ENCODE measurements around the gene GPR179.
A peak's percentile ranks its signal among the peaks of the same experiment; 100 is the strongest.

GPR179 gene

DNA sequence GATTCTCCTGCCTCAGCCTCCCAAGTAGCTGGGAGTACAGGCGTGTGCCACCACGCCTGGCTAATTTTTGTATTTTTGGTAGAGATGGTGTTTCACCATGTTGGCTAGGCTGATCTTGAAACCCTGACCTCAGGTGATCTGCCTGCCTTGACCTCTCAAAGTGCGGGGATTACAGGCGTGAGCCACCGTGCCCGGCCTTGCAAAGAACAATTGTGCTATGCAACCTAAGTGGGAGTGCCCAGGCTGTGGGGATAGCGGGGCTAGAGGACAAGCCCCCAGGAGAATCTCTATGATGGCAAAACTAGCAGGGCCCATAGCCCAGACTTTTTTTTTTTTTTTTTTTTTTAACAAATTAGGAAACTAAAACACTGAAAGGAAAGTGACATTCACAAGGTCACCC is 2.0 kb upstream of the GPR179 start:
- DNase-seq: no peak

DNA sequence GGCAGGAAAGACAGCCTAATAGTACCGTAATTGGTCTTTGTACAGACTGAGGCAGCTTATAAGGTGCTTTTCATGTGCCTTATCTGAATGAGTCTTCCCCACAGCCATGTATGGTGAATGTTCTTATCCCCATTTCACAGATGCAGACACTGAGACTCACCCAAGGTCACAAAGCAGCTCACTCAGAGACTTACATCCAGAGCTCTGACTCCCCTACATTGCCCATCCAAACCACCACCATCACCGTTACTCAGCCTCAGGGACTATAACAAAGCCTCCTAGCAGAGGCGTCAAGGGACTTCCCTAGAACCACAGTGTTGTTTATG is 627 bp upstream of the GPR179 start:
- DNase-seq: no peak

DNA sequence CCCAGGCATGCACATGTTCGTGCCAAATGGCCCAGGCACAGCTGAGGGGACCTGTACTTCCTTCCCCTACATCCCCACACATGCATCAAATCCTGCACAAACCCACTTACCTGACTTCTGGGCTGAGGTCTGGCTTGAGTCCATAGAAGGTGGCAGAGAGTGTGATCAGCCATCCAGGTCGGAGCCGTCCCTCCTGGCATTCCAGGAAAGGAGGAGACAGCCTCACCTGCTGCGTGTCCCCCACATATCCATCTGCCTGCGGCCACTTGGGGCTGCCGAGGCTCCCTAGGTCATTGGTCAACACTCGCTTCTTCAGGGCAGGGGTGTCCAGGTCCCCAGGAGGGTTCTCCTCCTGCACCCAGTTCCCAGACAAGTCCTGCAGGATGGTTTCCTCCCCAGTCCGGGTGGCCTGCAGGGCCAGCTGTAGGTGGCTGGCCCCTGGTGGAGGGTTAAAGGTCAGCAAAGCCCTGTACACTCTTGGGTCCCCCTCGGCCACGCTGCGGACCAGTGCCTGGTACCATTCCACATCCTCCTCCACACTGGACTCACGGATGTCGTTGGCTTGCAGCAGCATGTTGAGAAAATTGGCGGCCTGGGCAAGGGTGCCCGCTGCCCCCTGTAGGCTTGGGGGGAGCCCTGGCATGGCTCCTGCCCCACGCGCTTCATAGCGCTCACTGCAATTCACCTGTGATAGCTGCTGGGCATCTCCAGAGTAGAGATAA is 709 bp downstream of the GPR179 start:
- no peak for DNase-seq

DNA sequence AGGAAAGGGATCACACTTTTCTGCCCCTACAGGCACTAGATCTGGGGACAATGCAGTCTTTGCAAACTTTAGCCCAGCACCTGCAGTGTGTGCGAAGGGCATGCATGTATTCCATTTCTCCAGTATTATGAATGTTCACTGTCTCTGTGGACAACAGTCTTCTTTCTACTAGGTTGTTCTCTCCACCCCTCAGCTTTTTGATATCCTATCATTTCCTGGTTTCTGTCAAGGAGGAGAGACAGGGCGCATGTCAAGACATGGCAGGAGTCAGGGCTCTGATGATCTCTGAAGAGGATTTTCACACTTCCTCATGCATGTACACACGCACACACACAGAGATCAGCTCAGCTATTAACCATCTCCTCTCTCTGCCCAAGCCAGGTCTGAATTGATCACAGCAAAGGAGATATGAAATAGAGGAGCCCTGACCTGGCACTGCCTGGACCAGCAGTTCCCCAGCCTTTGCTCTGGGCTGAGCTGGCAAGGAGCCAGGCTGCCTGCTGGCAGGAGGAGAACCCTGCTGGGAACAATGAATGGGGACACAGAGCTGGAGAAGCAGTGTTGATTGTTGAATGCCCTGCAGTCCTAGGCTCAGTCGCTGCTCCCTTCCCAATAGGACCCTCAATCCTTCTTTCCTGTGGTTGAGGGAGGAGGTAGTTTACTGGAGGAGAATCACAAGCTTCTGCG is 2.6 kb downstream of the GPR179 start:
- peak; percentile 29 for DNase-seq

DNA sequence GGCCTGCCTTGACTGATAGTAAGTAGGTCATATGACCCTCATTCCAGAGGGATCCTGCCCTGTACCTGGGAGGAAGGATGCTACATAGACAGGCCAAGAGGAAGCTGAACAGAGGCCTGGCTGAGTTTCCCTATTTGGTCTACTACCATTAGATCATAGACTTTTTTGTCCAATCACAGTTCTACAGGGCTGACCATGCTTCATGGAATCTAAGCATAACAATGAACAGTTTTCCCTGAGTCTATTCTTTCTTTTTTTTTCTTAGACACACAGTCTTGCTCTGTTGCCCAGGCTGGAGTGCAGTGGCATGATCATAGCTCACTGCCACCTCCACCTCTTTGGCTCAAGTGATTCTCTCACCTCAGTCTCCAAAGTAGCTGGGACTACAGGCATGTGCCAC is 3.9 kb downstream of the GPR179 start:
- no peak for DNase-seq

DNA sequence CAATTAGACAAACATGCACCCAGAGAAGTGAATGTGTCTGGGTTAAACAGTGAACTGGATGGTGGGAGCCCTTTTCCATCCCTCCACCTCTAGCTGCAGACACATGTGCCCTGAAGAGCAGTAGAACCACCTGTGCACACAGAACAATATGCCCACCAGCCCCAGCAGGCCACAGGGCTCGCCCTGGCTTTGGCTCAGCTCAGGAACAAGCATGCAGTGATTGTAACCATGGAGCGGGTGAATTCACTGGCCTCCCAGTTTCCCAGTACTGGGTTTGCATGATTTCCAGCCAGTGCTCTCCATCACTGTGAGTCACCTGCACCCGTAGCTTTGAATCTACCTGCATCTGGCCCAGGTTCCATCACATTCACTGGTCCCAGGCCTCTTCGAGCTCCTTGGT is 5.2 kb downstream of the GPR179 start:
- no peak for DNase-seq

DNA sequence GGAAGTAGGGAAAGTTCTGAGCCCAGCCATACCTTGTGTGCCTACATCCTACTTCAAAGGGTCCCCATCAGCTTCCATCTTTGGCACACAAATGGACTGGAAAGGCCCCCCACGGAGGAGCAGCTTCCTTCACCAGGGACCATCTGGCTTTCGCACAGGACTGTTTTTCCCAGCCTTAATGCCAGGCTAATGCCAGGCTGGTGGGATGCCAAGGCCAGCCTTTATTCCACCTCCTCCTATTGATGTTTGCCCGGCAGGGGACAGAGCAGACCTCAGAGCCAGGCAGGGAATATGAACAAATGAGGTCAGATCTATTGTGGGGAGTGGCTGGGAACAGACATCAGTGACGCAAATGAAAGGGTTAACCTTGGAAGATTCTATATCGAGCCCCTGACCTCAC is 5.7 kb downstream of the GPR179 start:
- DNase-seq: no peak

DNA sequence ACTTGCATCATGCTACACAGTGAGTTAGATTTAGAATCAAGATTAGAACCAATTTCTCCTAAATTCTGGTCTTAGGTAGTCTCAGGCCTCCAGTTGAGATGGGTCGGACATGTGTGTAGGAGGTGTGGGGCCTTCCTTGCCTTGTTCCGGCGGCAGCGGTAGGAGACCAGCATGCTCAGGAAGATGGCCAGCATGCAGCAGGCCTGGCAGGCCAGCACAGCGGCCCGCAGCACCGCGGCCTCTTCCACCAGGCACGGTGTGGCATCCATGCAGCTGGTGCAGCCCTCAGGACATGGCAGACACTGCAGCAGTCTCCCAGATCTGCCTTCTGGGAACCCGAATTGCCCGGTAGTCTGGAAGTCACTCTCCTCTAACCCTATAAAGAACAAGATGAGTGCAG is 6.9 kb downstream of the GPR179 start:
- DNase-seq: no peak

DNA sequence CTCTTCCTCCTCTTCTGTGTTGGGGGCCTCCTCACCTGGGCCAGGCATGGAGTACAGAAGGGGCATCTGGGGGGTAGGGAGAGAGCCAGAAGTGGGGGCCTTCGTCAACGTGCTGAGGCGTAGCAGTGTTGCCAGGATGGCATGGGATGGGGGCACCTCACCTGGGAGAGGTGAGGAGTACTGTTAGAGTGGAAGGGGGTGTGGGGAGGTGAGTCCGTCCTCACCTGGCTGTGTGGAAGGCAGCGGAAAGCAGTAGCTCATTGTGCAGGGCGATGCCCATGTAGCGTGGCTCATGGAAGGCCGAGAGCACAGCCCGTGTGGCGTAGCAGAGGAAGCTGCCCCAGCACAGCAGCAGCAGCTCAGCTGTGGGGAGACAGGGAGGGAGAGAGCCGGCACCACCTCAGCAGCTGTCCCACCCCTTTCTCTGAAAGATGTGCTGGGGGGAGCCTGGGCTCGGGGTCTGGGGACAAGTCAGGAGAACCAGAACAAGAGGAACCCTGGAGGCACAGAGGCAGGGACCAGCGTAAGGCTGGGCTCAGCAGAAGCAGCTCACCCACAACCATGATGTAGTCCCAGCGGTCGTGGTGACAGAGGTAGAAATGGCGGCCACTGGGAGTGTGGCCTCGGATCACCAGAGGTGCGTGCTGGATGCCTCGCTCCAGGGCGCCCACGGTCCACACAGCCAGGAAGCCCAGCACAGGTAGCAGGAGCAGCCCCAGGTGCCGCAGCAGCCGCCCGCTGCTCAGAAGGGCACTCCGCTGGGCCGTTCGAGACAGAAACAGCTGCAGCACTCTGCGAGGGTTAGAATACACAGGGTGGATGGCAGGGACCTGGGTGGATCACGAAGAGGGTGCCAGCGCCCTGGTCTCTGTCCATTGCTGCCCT is 9.0 kb downstream of the GPR179 start:
- DNase-seq: no peak

DNA sequence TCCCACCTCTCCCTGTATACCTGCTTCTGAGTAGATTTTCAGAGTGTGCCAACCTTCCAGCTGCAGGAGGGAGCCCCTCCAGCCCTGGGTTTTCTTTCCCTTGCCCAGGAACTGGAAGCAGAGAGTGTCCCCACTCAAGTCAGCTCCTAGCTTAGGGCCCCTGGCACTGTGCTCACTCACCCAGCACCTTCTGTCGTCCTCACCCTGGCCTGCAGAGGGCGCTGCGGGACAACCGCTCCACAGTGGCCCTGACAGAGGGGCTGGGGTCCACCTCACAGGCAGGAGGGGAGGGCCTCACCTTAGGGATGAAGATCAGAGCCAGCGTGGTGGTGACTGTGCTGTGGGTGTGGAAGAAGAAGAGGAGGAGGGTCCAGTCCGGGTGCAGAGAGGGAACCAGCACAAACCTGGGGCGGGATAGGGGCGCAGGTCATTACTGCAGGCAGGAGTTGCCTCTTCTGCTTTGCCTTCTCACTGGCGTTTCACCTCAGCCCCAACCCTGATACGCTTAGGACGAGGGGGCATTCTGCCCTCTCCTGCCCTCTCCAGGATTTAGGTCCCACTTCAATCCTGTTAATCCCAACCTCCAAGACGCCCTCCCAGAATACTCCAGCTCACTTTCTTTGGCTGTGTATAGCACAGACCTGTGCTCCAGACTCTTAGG is 10.0 kb downstream of the GPR179 start:
- peak; percentile 11 for DNase-seq

DNA sequence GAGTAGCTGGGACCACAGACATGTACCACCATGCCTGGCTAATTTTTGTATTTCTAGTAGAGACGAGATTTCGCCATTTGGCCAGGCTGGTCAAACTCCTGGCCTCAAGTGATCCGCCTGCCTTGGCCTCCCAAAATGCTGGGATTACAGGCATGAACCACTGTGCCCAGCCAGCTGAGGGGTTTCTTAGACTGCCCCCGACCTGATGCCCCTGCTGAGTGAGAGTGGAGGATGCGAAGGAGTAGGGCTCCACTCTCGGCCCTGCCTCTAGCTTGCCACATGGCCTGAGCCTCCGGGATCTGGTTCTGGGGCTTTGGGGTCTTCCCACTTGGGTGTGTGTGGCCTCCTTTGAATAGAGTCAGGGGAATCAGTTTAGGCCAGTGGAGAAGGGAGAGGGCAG is 11.0 kb downstream of the GPR179 start:
- DNase-seq: no peak

DNA sequence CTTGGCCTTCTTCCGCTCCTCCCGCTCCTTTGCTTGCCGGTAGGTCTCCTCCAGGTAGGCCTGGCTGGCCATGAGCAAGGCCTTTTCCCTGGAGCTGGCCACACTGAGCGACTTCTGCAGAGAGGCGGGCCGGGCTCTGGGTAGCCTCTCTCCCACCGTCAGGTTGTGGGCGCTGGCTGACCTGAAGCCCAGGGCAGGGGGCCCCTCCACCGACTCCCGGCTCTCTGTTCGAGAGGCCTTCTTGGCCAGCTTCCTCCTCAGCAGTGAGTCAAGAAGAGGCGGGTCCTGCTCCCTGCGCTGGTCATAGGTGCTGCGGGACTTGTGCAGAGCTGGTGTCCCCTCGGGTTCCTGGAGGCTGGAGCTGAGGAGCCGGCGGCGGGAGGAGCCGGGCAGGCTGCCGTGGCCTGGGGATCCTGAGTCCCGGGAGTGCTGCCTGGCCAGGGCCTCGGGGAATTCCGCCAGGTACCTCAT is 12.8 kb downstream of the GPR179 start:
- no peak for DNase-seq

DNA sequence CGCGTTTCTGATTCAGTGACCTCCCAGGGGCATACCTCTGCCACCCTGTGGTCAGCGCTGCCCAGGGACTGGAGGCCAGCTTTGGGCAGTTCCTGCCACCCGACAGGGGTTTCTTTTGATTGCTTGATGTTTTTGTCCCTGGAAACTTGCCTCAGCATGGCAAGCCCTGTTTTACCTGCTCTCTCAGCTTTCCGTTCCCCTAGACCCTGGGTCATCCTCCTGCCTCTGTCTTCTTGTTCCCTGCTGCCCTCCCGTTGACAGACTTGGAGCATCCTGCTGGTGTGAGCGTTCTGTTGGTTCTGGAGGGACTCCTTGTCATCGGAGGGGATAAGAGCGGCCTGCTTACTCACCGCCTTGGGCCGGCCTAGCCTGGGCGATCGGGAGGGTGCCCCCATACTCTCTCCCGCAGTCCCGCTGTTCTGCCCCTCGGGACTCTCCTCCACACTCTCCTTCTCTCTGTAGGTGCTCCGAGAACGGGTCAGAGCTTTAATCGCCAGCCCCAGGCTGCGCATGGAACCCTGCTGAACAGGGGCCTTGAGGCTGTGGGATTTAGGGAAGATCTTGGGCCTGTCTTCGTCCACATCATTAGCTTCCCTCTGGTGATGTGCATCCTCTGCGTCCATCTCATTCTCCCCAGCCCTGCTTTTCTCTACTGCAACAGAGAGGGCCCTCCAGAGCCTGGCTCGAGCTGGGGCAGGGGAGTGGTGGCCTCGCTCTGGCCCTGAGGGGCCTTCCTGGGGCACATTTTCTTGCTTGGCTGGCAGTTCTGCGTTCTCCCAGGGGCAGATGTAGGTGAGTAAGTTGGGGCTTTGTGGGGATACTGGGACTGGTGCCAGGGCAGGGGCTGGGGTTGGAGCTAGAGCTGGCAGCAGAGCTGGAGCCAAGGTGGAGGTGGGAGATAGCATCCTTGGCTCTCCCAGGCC is 13.7 kb downstream of the GPR179 start:
- DNase-seq: no peak

DNA sequence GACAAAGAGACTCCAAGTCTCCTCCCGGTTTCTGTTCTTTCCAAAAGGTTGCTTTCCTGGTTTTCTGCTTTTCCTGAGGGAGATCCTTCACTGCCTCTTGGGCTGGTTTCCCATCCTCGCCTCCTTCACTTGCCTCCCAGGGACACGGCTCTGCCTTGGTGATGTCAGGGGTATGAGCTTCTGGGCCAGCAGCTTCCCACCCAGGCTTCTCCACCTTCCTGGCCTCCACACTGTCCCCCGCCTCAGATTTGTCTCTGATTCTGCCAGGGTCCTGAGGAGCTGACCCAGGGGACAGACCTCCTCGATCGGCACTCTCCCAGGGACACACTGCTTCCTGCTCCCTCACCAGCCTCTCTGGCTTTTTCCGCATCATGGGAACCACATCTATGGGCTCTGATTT is 14.5 kb downstream of the GPR179 start:
- DNase-seq: no peak

DNA sequence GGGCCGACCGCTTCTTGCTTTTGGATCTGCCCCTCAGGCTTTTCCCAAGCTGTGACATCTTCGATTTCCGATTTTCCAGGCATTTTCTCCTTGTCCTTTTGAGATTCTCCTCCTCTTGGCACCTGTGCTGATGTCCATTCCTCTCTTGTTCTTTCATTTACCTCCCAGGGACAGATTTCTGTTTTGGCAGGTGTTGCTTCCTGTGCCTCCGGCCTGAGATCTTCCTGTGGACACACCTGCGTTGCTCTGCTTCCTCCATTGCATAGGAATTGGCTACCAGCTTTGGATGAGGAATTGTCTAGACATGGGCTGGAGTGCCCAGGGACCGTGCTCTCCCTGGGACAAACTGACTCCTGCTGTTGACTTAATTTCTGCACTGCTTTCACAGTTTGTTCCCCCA is 15.1 kb downstream of the GPR179 start:
- no peak for DNase-seq

DNA sequence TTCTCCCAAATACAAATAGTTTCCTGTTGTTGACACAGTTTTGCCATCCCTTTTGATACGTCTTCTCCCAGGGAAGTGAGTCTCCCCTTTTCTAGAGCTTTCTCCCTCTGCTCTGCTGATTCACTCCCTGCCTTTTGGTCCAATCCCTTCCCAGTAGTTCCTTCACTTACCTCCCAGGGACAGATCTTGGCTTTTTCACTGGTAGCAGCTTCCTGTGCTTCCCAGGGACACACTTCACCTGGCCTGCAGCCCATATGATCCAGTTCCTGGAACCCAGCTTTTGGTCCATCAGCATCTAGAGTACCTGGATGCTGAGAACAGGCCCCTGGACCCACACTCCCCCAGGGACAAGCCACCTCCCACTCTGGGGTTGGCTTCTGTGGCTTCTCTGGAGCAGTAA is 15.8 kb downstream of the GPR179 start:
- no peak for DNase-seq

DNA sequence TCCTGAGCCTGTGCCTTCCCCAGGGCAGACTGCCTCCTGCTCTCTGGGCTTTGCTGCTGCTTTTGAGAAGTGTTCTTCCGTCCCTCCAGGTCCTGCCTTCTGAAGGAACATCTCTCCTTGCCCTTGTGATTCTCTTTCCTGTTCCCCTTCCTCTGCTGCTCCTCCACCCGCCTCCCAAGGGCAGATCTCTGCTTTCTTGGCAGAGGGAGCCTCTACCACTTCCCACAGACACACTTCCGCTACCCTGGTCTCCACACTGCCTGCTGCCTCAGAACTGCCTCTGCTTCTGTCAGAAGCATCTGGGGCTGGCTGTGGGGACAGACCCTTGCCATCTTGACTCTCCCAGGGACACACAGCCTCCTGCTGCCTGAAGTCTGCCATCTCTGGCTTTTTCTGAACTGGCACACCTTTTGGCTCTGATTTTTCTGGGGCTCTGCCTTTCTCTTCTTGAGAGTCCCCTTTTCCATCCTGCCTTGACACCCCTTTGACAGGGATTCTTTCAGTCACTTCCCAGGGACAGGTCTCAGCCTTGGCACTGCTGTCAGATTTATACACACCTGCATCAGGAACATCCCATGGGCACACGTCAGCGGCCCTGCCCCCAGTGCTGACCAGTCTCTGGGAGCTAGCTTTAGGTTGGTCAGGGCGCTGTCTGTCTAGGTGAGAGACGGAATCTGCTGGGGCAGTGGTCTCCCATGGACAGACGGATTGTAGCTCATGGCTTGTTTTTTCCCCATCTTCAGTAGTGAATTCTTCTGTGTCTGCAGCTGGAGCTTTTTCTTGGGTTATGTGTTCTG is 16.6 kb downstream of the GPR179 start:
- DNase-seq: peak; percentile 14

DNA sequence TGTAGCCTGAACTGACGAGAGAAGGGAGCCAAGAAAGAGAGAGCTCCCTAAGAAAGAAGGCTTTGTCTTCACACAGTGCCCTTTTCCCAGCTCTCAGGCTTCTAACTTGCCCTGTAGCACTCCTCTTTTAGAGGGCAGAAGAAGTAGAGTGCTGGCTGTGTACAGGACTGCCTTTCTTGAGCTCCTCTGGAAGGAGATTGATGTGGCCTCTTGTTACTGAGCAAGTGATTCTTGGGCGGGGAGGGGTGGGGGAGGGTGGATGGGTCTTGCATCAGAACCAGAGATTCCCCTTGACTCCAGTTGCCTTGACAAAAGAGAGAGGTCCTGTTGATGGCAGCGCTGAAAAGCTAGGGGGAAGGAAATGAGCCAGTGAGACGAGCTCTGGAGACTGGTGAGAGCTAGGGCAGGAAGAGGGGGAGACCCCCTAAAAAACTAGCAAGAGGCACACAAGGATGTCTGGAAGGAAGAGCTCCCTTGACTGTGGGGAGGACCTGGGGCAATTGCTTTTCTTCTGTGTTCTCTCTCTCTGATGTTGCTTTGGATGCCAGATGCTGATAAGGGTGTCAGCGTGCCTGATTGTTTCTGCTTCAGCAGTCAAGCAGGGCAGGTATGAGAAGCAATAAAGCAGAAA is 18.4 kb downstream of the GPR179 start:
- DNase-seq: peak; percentile 17

DNA sequence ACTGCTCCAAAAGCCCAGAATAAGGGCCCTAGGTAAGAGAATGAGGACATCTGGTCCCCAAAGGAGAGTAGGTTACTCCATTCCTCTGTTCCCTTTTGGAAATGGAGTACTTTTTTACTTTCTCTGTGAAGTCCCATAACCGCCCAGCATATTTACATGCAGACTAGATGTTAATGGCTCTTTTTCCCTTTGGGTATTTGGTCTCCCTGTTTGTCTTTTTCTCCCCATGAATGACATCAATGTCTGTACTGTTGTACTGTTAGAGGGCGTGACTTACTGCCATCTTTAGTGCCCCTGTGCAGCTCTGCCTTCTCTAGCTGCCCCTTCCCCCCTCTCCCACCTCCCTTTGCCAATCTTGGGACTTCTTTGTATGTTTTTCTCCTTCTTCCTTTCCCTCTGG is 19.0 kb downstream of the GPR179 start:
- no peak for DNase-seq

DNA sequence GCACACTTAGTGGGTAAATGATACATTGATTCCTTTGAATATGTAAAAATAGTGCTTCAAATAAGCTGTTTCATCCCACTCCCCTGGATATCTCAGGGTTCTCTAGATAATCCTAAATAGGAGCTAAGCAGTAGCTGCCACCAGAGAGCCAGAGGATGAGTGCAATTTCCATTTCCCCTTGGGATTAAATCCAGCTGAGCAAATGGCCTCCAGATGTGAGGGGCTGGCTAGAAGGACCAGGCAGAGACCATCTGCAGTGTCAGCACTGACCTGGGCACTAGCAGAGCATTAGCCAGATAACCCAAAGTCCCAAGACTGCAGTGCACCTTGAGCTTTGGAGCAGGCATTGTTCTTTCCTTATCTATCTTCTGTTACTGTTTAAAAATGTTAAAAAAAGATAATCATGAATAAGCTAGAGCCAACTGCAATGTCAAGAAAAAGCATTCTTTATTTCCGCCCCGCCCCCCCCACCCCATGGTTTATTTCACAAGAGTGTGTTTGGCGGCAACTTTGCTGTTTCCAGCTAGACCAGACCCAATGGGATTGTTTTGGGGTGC is 19.5 kb downstream of the GPR179 start:
- no peak for DNase-seq

Measured in fibroblast of skin of scalp (primary cell).